ENCODE measurements around the gene OR10G6. TPM values are rescaled to one million over a fixed set of nuclear protein-coding genes. Genes with fewer than 3 reads are reported as not detected.

Gene OR10G6, protein sequence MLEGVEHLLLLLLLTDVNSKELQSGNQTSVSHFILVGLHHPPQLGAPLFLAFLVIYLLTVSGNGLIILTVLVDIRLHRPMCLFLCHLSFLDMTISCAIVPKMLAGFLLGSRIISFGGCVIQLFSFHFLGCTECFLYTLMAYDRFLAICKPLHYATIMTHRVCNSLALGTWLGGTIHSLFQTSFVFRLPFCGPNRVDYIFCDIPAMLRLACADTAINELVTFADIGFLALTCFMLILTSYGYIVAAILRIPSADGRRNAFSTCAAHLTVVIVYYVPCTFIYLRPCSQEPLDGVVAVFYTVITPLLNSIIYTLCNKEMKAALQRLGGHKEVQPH
- not detected for total RNA-seq

DNA sequence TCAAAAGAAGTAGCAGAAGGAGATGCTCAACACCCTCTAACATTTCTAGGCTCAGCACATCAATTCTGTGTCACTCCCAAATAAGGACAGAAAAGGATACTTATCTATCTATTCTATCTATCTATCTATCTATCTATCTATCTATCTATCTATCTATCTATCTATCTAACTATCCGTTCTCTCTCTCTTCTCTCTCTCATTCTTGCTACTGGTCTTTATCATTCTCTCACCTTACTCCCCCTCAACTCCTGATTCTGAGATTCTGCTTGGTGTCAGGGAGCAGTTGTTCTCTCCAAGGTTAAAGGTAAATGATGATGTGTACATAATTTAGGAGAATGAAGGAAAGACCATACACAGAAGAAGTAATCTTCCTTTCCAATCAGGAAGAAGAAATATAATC lies at the start of gene OR10G6:
OR10G6 (minus strand) TSS at position 43 of the 400 bp plus-strand sequence; CDS start at position 43, 0 bp downstream.
- no peaks in the 10 kb centered on the region for H3K9me3 ChIP-seq
- no peak for DNase-seq (ENCODE audit: low spot score in 2 of 2)
- H3K4me1 ChIP-seq: no peaks in the 10 kb centered on the region

DNA sequence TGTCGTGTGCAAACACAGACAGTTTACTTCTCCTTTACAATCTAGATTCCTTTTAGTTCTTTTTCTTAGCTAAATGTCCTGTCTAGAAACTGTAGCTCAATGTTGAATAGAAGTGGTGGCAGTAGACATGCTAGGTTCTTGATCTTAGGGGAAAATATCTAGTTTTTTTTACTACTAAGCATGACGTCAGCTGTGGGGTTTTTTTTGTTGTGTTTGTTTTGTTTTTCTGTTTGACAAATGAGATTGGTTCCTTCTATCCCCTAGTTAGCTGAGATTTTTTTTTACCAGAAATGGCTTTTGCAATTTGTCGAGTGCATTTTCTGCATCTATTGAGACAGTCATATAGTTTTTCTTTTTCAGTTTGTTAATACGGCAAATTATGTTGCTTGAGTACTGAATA lies 48.5 kb upstream of the OR10G6 start:
- no peaks in the 10 kb centered on the region for H3K36me3 ChIP-seq
- TF ChIP-seq POLR2A (IDR thresholded peaks at IDR 0.05) (no peak), EP300 (IDR thresholded peaks at IDR 0.05) (no peak)
- TF ChIP-seq, protein P1, sequence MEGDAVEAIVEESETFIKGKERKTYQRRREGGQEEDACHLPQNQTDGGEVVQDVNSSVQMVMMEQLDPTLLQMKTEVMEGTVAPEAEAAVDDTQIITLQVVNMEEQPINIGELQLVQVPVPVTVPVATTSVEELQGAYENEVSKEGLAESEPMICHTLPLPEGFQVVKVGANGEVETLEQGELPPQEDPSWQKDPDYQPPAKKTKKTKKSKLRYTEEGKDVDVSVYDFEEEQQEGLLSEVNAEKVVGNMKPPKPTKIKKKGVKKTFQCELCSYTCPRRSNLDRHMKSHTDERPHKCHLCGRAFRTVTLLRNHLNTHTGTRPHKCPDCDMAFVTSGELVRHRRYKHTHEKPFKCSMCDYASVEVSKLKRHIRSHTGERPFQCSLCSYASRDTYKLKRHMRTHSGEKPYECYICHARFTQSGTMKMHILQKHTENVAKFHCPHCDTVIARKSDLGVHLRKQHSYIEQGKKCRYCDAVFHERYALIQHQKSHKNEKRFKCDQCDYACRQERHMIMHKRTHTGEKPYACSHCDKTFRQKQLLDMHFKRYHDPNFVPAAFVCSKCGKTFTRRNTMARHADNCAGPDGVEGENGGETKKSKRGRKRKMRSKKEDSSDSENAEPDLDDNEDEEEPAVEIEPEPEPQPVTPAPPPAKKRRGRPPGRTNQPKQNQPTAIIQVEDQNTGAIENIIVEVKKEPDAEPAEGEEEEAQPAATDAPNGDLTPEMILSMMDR (IDR thresholded peaks at IDR 0.05): no peak
- 78 to 79% methylated on average over 4 of the region's 4 CpGs for WGBS, 2 donors
- no peaks in the 10 kb centered on the region for H3K9me3 ChIP-seq
- DNase-seq (ENCODE audit: low spot score in 2 of 2): no peak
- no peaks in the 10 kb centered on the region for H3K4me1 ChIP-seq
- H3K27ac ChIP-seq: no peak overlapping the region
- H3K4me3 ChIP-seq: no peak overlapping the region
- no peaks in the 10 kb centered on the region for H3K27me3 ChIP-seq

More for the DNA sequence above, at the start of gene OR10G6:
- no peak within 1 kb of the TSS for H3K27ac ChIP-seq
- no peak within 1 kb of the TSS for H3K4me3 ChIP-seq
- no peaks in the 10 kb centered on the region for H3K27me3 ChIP-seq
- TF ChIP-seq EP300 (IDR thresholded peaks at IDR 0.05) (no peak), POLR2A (IDR thresholded peaks at IDR 0.05) (no peak)
- TF ChIP-seq, protein P1 (IDR thresholded peaks at IDR 0.05): no peak
- WGBS, 2 donors: 89 to 93% methylated on average over 1 of the region's 1 CpG
- no peaks in the 10 kb centered on the region for H3K36me3 ChIP-seq

DNA sequence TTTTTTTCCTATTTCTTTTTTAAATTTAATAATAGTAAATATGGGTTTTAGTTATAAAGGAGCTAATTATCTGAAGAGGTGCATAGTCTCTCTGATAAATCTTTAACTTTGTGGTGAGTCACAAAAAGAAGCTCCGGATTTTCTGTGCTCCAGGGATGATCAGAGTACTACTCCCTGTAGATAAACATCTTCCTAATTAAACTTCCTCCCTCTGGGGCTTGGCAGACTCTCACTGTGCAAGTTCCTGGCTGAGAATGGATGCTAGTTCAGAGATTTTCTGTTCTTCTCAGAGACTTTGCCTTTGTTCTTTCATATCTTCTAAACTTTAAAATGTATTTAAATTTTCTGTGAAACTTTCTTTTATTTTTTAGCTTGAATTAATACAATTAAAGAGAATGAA lies 46.3 kb upstream of the OR10G6 start, which contains the start of gene OR10G7:
OR10G7 (minus strand) TSS at position 72 of the 400 bp plus-strand sequence. CDS start 2,324 bp downstream, outside the sequence.
- WGBS, 2 donors: 11 to 19% methylated on average over 1 of the region's 1 CpG
- Histone ChIP-seq H3K36me3 (no peaks in the 10 kb centered on the region), H3K27ac (no peak within 1 kb of the TSS), H3K4me3 (no peak within 1 kb of the TSS), H3K9me3 (no peaks in the 10 kb centered on the region), H3K4me1 (no peaks in the 10 kb centered on the region), H3K27me3 (no peaks in the 10 kb centered on the region)
- DNase-seq (ENCODE audit: low spot score in 2 of 2): no peak
- TF ChIP-seq EP300 (IDR thresholded peaks at IDR 0.05) (no peak), POLR2A (IDR thresholded peaks at IDR 0.05) (no peak)
- TF ChIP-seq, protein P1 (IDR thresholded peaks at IDR 0.05): no peak

DNA sequence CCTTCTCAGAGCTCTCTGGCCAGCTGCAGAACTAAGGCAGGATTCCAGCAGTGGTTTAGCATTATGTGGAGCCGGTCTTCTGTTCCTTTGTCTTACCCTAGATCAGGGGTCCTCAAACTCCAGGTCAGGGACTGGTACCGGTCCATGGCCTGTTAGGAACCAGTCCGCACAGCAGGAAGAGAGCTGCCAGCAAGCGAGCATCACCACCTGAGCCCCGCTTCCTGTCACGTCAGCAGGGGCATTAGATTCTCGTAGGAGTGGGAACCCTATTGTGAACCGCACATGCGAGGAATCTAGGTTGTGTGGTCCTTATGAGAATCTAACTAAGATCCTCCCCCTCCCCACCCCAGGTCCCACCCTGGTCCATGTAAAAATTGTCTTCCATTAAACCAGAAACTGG lies 44.6 kb upstream of the OR10G6 start:
- Histone ChIP-seq H3K27ac (no peak overlapping the region), H3K36me3 (no peaks in the 10 kb centered on the region), H3K4me3 (no peak overlapping the region), H3K27me3 (no peaks in the 10 kb centered on the region), H3K4me1 (no peaks in the 10 kb centered on the region), H3K9me3 (no peaks in the 10 kb centered on the region)
- TF ChIP-seq POLR2A (IDR thresholded peaks at IDR 0.05): no peak
- TF ChIP-seq, protein P1 (IDR thresholded peaks at IDR 0.05): no peak
- no peak for TF ChIP-seq EP300 (IDR thresholded peaks at IDR 0.05)
- 80 to 90% methylated on average over 9 of the region's 9 CpGs for WGBS, 2 donors
- DNase-seq (ENCODE audit: low spot score in 2 of 2): no peak

DNA sequence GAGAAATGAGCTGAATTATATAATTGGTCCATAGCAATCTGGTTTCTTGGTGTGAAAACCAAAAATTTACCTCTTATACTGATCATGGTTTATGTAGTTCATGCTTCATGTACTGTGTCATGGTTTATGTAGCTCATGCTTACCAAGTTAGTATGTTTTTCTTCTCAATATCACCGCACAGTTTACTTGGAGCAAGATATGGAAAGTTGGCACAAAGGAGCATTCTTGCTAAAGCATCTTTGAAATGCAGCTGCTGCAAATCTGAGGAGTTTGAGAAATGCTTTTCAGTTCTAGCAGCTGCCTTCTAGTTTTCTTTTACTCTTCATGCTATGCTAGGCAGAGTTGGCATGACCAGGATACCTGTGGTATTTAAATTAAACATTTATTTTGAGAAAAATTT lies 41.7 kb upstream of the OR10G6 start:
- no peak overlapping the region for H3K27ac ChIP-seq
- H3K27me3 ChIP-seq: no peaks in the 10 kb centered on the region
- no peak overlapping the region for H3K4me3 ChIP-seq
- DNase-seq (ENCODE audit: low spot score in 2 of 2): no peak
- H3K9me3 ChIP-seq: no peaks in the 10 kb centered on the region
- TF ChIP-seq EP300 (IDR thresholded peaks at IDR 0.05): no peak
- TF ChIP-seq, protein P1 (IDR thresholded peaks at IDR 0.05): no peak
- TF ChIP-seq POLR2A (IDR thresholded peaks at IDR 0.05): no peak
- 47 to 48% methylated on average over 1 of the region's 1 CpG for WGBS, 2 donors
- H3K4me1 ChIP-seq: no peaks in the 10 kb centered on the region
- H3K36me3 ChIP-seq: no peaks in the 10 kb centered on the region
